Nucleus accumbens (tissue), 56 donors: ENCODE measurements around the gene SRRM4.
"Not testable (repeated sequence)": the region's sequence is repeated elsewhere in the genome, so short reads cannot be mapped to it uniquely, and the experiment has no call there.

Source experiments
- DNase-seq, 56 donors: peaks; one replicate each; lab custom pipeline; 2025; lab: John Stamatoyannopoulos, UW

The SRRM4 gene

GRCh38 chr12:119104969-119105368 is 123.6 kb downstream of the SRRM4 start:
- not testable (repeated sequence) for DNase-seq

GRCh38 chr12:119113496-119113986 is 132.2 kb downstream of the SRRM4 start:
- DNase-seq = no peak

- DNase-seq = no peak
Observed at GRCh38 chr12:119114294-119114693, 133.0 kb downstream of the SRRM4 start.

- DNase-seq = peak in 23 of 56 donors; percentile 0 to 57 (median 5)
Observed at GRCh38 chr12:119115296-119115905, 134.1 kb downstream of the SRRM4 start.

GRCh38 chr12:119117936-119118335 is 136.6 kb downstream of the SRRM4 start:
- DNase-seq = peak in 3 of 56 donors; percentile 0 to 3 (median 3)

GRCh38 chr12:119118625-119119024 is 137.3 kb downstream of the SRRM4 start:
- no peak for DNase-seq

- no peak for DNase-seq
Observed at GRCh38 chr12:119122047-119122446, 140.7 kb downstream of the SRRM4 start.

- DNase-seq = no peak
Observed at GRCh38 chr12:119122751-119123150, 141.4 kb downstream of the SRRM4 start.

GRCh38 chr12:119128527-119128926 is 147.2 kb downstream of the SRRM4 start:
- no peak for DNase-seq

GRCh38 chr12:119129827-119130434 is 148.6 kb downstream of the SRRM4 start:
- no peak for DNase-seq

- no peak for DNase-seq
Observed at GRCh38 chr12:119130523-119130922, 149.2 kb downstream of the SRRM4 start.

- no peak for DNase-seq
Observed at GRCh38 chr12:119134284-119135072, 153.1 kb downstream of the SRRM4 start.

- DNase-seq = no peak
Observed at GRCh38 chr12:119136811-119137410, 155.6 kb downstream of the SRRM4 start.

GRCh38 chr12:119139448-119139847 is 158.1 kb downstream of the SRRM4 start:
- no peak for DNase-seq

GRCh38 chr12:119145367-119145766 is 164.0 kb downstream of the SRRM4 start:
- no peak for DNase-seq

GRCh38 chr12:119147847-119148448 is 166.6 kb downstream of the SRRM4 start:
- DNase-seq = peak in 2 of 56 donors; percentile 3 to 5

- no peak for DNase-seq
Observed at GRCh38 chr12:119149270-119149669, 167.9 kb downstream of the SRRM4 start.

GRCh38 chr12:119151445-119152026 is 170.2 kb downstream of the SRRM4 start:
- DNase-seq = no peak

- peak in 26 of 56 donors; percentile 1 to 56 (median 21) for DNase-seq
Observed at GRCh38 chr12:119153477-119154434, 172.4 kb downstream of the SRRM4 start.
